NOMO-1 (cell line): ENCODE results near the gene SMCHD1.
"Not testable (repeated sequence)": the region's sequence is repeated elsewhere in the genome, so short reads cannot be mapped to it uniquely, and the experiment has no call there.

Source experiments
- DNase-seq, 2 experiments: peaks; one replicate each; lab custom pipeline; 2025; ENCODE audit not compliant: unreplicated experiment in 2 of 2; lab: John Stamatoyannopoulos, UW

The SMCHD1 gene

DNA sequence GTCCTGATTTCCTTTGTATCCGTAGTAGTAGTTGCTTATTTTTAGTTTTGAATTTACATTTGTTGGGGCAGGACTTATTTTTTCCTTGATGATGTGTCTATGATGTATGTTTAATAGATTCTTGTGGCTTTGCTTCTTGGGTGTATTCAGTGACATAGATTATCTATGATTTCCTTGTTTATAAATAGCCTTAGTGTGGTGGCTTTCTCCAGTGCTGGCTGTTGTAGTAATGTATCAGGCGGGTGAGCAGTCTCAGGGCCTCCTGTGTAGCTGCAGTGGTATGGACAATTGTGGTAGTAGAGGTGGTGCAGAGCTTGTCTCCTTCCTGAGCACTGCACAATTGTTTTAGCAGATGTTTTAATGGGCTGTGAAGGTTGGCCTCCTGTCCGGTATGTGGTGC, 60.5 kb downstream of the SMCHD1 start:
- no peak for DNase-seq

- no peak for DNase-seq
Observed at GRCh38 chr18:2716394-2717326, 61.1 kb downstream of the SMCHD1 start.

GRCh38 chr18:2717407-2717806, 61.9 kb downstream of the SMCHD1 start:
- DNase-seq: no peak

- no peak for DNase-seq
Observed at GRCh38 chr18:2719040-2719439, 63.5 kb downstream of the SMCHD1 start.

- no peak for DNase-seq
Observed at GRCh38 chr18:2723207-2723606, 67.7 kb downstream of the SMCHD1 start.

GRCh38 chr18:2729757-2730156, 74.2 kb downstream of the SMCHD1 start:
- no peak for DNase-seq

- no peak for DNase-seq
Observed at GRCh38 chr18:2736823-2737222, 81.3 kb downstream of the SMCHD1 start.

DNA sequence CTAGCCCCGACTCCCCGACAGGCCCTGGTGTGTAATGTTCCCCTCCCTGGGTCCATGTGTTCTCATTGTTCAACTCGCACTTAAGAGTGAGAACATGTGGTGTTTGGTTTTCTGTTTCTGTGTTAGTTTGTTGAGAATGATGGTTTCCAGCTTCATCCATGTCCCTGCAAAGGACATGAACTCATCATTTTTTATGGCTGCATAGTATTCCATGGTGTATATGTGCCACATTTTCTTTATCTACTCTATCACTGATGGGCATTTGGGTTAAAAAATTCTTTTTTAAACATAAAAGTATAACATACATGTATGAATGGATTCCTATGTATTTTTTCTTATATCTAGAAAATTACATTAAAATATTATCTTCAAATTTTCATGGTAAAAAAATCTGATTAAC, 84.6 kb downstream of the SMCHD1 start:
- not testable (repeated sequence) for DNase-seq

DNA sequence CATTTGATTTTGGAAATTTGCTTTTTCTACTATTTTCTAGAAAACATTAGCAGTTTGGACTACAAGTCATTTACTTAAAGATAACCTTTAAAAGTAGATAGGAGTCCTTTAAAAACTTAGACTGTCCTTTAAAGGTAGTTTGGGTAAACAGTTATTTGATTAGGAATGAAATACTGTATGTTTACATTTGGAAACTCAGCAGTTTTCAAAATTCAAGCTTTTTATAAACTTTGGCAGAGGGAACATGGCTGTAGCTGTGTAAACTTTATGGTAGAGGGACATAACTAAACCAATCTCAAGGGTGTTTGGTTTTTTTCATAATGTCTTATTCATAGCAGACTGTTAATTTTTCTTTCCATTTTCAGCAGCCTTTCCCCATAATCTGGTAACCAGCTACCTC, 90.7 kb downstream of the SMCHD1 start:
- no peak for DNase-seq

GRCh38 chr18:2758309-2758708, 102.8 kb downstream of the SMCHD1 start:
- no peak for DNase-seq

GRCh38 chr18:2774669-2775068, 119.1 kb downstream of the SMCHD1 start:
- DNase-seq: no peak

GRCh38 chr18:2776601-2777000, 121.1 kb downstream of the SMCHD1 start:
- DNase-seq: no peak

DNA sequence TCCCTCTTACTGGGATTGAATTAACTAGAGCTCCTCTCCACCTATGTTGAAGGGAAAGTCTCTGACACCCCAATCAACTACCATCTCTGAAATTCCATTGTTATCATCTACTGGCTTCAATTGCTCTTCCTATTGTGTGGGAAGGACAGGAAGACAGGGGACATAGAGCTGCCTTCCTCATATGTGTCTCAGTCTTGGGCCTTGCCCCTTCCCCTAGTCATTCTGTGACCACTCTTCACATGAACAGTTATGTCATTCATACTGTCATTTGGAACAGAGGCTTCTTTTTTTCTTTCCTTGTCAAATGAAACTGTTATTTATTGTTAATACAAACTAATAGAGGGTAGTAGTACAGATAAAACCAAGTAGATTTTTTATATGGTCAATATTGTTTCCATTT, 121.7 kb downstream of the SMCHD1 start:
- DNase-seq: no peak

- DNase-seq: no peak
Observed at GRCh38 chr18:2780750-2781149, 125.2 kb downstream of the SMCHD1 start.

- no peak for DNase-seq
Observed at GRCh38 chr18:2787225-2787624, 131.7 kb downstream of the SMCHD1 start.

DNA sequence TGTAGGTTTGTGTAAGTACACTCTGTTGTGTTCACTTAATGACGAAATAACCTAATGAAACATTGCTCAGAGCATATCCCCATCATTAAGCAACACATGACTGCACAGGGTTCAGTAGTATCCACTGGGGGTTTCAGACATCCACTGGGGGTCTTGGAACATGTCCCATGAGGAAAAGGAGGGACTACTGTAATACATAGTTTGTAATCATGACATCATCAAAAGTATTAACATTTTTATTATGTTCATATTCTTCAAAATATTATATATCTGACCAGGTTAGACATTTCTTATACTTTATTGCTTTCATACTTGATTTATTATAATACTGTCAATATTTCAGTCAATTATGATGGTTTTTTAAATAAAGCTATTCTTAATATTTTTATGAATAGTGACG, 136.9 kb downstream of the SMCHD1 start:
- DNase-seq: no peak

DNA sequence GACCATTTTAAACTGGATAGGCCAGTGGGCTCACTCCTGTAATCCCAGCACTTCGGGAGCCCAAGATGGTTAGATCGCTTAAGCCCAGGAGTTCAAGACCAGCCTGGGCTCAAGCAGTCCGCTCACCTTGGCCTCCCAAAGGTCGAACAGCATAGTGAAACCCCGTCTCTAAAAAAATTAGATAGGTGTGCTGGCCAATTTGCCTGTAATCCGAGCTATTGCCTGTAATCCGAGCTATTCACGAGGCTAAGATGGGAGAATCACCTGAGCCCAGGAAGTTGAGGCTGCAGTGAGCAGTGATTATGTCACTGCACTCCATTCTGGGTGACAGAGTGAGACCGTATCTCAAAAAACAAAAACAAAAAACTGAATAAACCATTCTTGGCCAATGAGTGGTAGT, 138.6 kb downstream of the SMCHD1 start:
- DNase-seq: no peak

DNA sequence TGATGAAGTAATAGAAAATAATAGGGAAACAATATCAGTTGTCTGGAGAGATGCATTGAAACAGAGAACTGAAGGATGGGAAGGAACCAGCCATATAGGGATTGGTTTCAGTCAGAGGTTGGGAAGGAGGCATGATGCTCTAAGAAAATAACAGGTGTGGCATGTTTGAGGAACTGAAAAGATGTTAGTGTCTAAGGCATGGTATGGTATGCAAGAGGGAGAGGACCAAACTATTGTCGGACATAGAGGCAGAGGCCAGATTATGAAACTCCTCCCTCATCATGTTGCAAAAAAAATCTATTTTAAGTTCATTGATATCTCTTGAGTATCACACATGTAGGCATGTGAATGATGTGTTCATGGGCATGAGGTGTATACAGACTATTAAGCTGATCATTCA, 142.4 kb downstream of the SMCHD1 start:
- no peak for DNase-seq

DNA sequence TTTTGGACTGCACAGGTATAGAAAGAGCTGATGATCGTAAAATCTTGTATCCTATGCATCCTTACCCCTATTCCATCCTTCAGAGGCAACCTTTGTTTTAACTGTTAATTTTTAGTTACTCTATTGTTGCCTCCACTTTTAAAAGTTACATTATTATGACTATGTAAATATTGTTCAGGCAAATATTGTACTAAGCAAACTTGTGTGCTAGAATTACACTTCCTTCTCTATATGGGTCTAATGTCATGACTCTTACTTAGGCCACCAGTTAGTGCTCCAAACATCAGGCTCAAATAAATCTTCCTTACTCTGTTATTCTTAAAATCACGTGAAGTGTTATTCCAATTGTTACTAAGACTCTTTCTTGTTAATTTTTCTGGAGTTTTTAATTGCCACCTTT, 143.8 kb downstream of the SMCHD1 start:
- DNase-seq: no peak

GRCh38 chr18:2805970-2806943, 150.7 kb downstream of the SMCHD1 start:
- DNase-seq: no peak

DNA sequence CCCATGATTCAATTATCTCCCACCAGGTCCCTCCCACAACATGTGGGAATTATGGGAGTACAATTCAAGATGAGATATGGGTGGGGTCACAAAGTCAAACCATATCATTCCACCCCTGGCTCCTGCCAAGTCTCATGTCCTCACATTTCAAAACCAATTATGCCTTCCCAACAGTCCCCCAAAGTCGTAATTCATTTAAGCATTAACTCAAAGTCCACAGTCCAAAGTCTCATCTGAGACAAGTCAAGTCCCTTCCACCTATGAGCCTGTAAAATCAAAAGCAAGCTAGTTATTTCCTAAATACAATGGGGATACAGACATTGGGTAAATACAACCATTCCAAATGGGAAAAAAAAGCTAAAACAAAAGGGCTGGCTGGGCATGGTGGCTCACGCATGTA, 153.1 kb downstream of the SMCHD1 start:
- DNase-seq: not testable (repeated sequence)
